ENCODE results near the gene HYAL1. TPM values are rescaled to one million over a fixed set of nuclear protein-coding genes. Genes with fewer than 3 reads are reported as not detected.
A peak's percentile ranks its signal among the peaks of the same experiment; 100 is the strongest.

HYAL1 gene
- total and polyA plus RNA-seq, 2 donors from 2014 or later, result 47.5 to 126 TPM

DNA sequence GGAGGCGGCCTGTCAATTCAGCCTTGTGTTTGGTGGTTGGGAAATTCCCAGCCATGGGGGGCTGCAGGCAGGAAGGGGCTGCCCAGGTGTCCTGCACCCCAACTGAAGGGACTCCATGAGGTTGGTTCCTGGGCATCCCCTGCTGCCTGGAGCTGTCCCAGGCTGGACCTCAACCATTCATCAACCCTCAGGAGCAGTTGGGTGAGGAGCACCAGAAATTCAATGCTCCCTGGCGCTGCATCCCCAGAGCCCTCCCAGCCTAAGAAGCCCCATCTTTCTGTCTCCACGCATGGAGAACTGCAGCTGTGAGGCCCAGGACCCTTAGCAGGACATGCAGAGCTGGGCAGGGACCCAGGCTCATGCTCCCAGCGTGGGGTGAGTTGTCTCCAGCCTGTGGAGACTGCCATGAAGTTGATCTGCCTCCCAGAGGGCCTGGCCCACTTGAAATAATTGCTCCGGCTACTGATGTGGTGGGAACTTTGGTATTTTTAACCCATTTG, 42.4 kb downstream of the HYAL1 start:
- Histone ChIP-seq H3K4me1 (ENCODE audit: control insufficient read depth in 2 of 3, insufficient read depth in 2 of 3, low read depth in 1 of 3, low read length in 3 of 3) (peaks cover 0 to 30% (median 13%) of the 10 kb centered on the region in 3 donors), H3K4me3 (ENCODE audit: low read length in 3 of 3) (peak overlapping the region in 1 of 3 donors; percentile 23), H3K36me3 (ENCODE audit: control insufficient read depth in 2 of 3, insufficient read depth in 3 of 3, low read length in 3 of 3) (peaks cover 4 to 21% (median 11%) of the 10 kb centered on the region in 3 donors), H3K9me3 (ENCODE audit: control insufficient read depth in 2 of 3, insufficient read depth in 1 of 3, low read length in 3 of 3) (no peaks in the 10 kb centered on the region), H3K27ac (ENCODE audit: low read depth in 2 of 2, low read length in 2 of 2) (peak overlapping the region; percentile 41 to 90), H3K27me3 (ENCODE audit: control insufficient read depth, insufficient read depth, low read length) (no peaks in the 10 kb centered on the region), H3K9ac (ENCODE audit: low read length in 3 of 3) (peak overlapping the region in 2 of 3 donors; percentile 87 to 92)
- DNase-seq, result peak in 3 of 5 donors; percentile 54 to 66 (median 60)
- intact Hi-C loops (cut with DNase I), result no loop called here
- no peak for FAIRE-seq
- TF ChIP-seq, protein P1, sequence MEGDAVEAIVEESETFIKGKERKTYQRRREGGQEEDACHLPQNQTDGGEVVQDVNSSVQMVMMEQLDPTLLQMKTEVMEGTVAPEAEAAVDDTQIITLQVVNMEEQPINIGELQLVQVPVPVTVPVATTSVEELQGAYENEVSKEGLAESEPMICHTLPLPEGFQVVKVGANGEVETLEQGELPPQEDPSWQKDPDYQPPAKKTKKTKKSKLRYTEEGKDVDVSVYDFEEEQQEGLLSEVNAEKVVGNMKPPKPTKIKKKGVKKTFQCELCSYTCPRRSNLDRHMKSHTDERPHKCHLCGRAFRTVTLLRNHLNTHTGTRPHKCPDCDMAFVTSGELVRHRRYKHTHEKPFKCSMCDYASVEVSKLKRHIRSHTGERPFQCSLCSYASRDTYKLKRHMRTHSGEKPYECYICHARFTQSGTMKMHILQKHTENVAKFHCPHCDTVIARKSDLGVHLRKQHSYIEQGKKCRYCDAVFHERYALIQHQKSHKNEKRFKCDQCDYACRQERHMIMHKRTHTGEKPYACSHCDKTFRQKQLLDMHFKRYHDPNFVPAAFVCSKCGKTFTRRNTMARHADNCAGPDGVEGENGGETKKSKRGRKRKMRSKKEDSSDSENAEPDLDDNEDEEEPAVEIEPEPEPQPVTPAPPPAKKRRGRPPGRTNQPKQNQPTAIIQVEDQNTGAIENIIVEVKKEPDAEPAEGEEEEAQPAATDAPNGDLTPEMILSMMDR (IDR thresholded peaks at IDR 0.05; ENCODE audit: borderline replicate concordance, extremely low read depth, insufficient read depth), result no peak

DNA sequence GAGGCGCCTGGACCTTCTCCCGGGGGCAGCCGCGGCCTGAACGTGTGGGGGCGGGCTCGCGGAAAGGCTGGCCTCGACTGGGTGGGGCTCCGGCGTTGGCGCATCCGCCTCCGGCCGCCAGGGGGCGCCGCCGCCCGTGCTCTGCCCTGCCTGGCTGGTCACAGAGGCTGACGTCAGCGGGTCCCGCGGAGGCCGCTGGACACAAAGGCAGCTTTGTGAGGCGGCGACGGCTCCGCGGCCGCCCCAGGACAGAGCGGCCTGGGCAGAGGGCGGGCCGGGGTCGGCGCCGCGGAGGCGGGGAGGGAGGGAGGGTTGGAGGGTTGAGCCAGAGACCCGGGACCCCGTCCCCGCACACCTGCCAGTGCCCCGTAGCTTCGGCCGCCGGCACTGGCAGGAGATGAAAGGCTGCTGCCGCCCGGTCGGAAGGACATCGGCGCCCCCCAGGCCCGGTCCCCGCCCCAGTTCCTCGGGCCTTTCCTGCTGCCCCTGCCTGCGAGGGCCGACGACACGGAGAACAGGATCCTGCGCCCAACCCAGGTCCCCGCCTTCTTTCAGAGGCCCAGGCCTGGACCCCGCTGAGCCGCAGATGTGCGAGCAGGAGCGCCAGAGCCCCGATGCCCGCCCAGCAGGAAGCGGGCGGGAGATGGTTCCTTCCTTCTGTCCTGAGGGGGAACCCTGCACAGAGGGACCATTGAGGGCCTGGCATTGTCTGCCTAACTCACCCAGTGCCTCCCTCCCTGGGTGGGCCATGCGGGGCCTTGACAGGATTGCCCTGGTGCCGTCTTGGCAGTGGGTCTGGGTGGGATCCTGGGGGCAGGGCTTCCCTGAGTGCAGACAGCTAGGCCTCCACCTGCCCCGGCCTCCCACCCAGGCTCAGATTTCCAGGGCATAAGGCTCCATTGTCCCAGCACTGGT, 43.1 kb downstream of the HYAL1 start:
- intact Hi-C loops (cut with DNase I), result no loop called here
- DNase-seq, result peak; percentile 96 to 98 (median 97)
- H3K4me1 ChIP-seq (ENCODE audit: control insufficient read depth in 2 of 3, insufficient read depth in 2 of 3, low read depth in 1 of 3, low read length in 3 of 3), result peaks cover 0 to 26% (median 6%) of the 10 kb centered on the region in 3 donors
- peaks cover 4 to 21% (median 11%) of the 10 kb centered on the region in 3 donors for H3K36me3 ChIP-seq (ENCODE audit: control insufficient read depth in 2 of 3, insufficient read depth in 3 of 3, low read length in 3 of 3)
- H3K27ac ChIP-seq (ENCODE audit: low read depth in 2 of 2, low read length in 2 of 2), result peak overlapping the region; percentile 92
- H3K4me3 ChIP-seq (ENCODE audit: low read length in 3 of 3), result peak overlapping the region in 2 of 3 donors; percentile 23 to 47
- no peaks in the 10 kb centered on the region for H3K9me3 ChIP-seq (ENCODE audit: control insufficient read depth in 2 of 3, insufficient read depth in 1 of 3, low read length in 3 of 3)
- TF ChIP-seq, protein P1 (IDR thresholded peaks at IDR 0.05; ENCODE audit: borderline replicate concordance, extremely low read depth, insufficient read depth), result peak; percentile 99
- no peak for FAIRE-seq
- H3K9ac ChIP-seq (ENCODE audit: low read length in 3 of 3), result peak overlapping the region in 2 of 3 donors; percentile 87 to 92
- H3K27me3 ChIP-seq (ENCODE audit: control insufficient read depth, insufficient read depth, low read length), result no peaks in the 10 kb centered on the region

DNA sequence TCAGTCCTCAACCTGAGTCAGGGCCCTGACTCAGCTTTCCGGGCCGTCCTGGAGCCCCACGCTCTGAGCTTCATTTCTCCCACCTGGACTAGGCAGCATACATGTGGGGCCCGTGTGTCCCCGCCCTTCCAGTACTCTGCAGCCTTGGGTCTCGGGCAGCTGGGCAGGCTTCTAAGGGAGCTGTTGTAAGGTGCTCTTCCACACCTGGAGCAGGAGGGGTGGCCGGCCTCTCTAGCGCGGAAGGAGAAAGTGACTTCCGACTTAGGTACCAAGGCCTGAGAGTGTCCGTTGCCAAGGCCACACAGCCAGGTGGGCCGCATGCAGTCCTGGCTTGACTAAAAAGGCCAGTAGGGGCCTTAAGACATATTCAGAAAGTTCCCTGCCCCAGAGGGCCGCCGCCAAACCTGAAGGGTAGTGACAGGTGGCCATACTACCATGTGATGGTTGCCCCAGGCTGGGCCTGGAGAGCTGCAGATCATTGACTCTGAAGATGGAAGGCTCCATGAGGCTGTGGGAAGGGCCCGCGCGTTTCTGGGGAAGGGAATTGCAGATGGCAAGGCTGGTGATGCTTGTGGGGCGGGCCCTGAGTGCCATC, 43.8 kb downstream of the HYAL1 start:
- TF ChIP-seq, protein P1 (IDR thresholded peaks at IDR 0.05; ENCODE audit: borderline replicate concordance, extremely low read depth, insufficient read depth), result no peak
- H3K4me1 ChIP-seq (ENCODE audit: control insufficient read depth in 2 of 3, insufficient read depth in 2 of 3, low read depth in 1 of 3, low read length in 3 of 3), result peaks cover 0 to 24% (median 0%) of the 10 kb centered on the region in 3 donors
- H3K9ac ChIP-seq (ENCODE audit: low read length in 3 of 3), result peak overlapping the region in 1 of 3 donors; percentile 71

More for the DNA sequence above, 43.8 kb downstream of the HYAL1 start:
- Histone ChIP-seq H3K4me3 (ENCODE audit: low read length in 3 of 3) (no peak overlapping the region), H3K27me3 (ENCODE audit: control insufficient read depth, insufficient read depth, low read length) (no peaks in the 10 kb centered on the region), H3K27ac (ENCODE audit: low read depth in 2 of 2, low read length in 2 of 2) (peak overlapping the region; percentile 92), H3K36me3 (ENCODE audit: control insufficient read depth in 2 of 3, insufficient read depth in 3 of 3, low read length in 3 of 3) (peaks cover 4 to 21% (median 13%) of the 10 kb centered on the region in 3 donors), H3K9me3 (ENCODE audit: control insufficient read depth in 2 of 3, insufficient read depth in 1 of 3, low read length in 3 of 3) (no peaks in the 10 kb centered on the region)
- DNase-seq, result peak in 1 of 5 donors; percentile 36
- FAIRE-seq, result no peak
- intact Hi-C loops (cut with DNase I), result no loop called here
